Heart left ventricle (tissue), 16 donors: ENCODE results near the gene HPSE2. TPM values are rescaled to one million over a fixed set of nuclear protein-coding genes. Genes with fewer than 3 reads are reported as not detected.

ENCODE experiments used
- ATAC-seq, 4 donors: fragments of 200-7000 bp; cut with Tn5 transposase; one replicate each; pipeline ENCODE4 v1.9.1; 2020 to 2022; ENCODE audit warnings: moderate library complexity in 4 of 4, mild to moderate bottlenecking in 3 of 4, moderate number of reproducible peaks in 1 of 4
- DNase-seq, 5 donors: peaks; one replicate each; pipeline ENCODE4 v3.0.0-alpha.2; 2020
- H3K27ac ChIP-seq, 12 donors: fragments of 200-600 bp; sonication (generic) in 4 of 12; one replicate each; pipeline versions ENCODE4 v1.5.0 to v1.8.0; 2016 to 2022; ENCODE audit warnings: mild to moderate bottlenecking in 2 of 12
- H3K27me3 ChIP-seq, 9 donors: fragments of 200-600 bp; sonication (generic) in 2 of 9; one replicate each; pipeline versions ENCODE4 v1.5.1 to v1.8.0; 2016 to 2022; ENCODE audit warnings: mild to moderate bottlenecking in 3 of 9
- H3K36me3 ChIP-seq, 9 donors: fragments of 200-600 bp; sonication (generic) in 2 of 9; one replicate each; pipeline versions ENCODE4 v1.5.0 to v1.8.0; 2018 to 2022; ENCODE audit warnings: mild to moderate bottlenecking in 2 of 9
- H3K4me1 ChIP-seq, 12 donors: fragments of 200-600 bp; sonication (generic) in 4 of 12; one replicate each; pipeline versions ENCODE4 v1.5.0 to v1.8.0; 2016 to 2022; ENCODE audit warnings: mild to moderate bottlenecking in 3 of 12
- H3K4me3 ChIP-seq, 12 donors: fragments of 200-600 bp; sonication (generic) in 4 of 12; one replicate each; pipeline versions ENCODE4 v1.5.0 to v1.8.0; 2017 to 2022; ENCODE audit warnings: mild to moderate bottlenecking in 9 of 12, moderate library complexity in 4 of 12
- H3K9me3 ChIP-seq, 12 donors: fragments of 200-600 bp; sonication (generic) in 4 of 12; one replicate each; pipeline versions ENCODE4 v1.5.0 to v1.8.0; 2016 to 2022; ENCODE audit warnings: mild to moderate bottlenecking in 1 of 12
- CTCF ChIP-seq, 12 donors: fragments of 200-600 bp; sonication (generic) in 4 of 12; IDR thresholded peaks; one replicate each; pipeline versions ENCODE4 v1.5.0 to v1.8.0; 2018 to 2022; ENCODE audit warnings: antibody characterized with exemption in 12 of 12, mild to moderate bottlenecking in 5 of 12
- POLR2A ChIP-seq, 2 donors: fragments of 450-650 bp; IDR thresholded peaks; one replicate each; pipeline ENCODE4 v1.6.1; 2017; ENCODE audit warnings: antibody characterized with exemption in 2 of 2, mild to moderate bottlenecking in 2 of 2, moderate library complexity in 2 of 2
- WGBS, 4 donors: extraction: QIAGEN DNeasy Blood & Tissue Kit in 2 of 4; methylation state at CpG; one replicate each; pipeline versions ENCODE4 v1.1.5 to v1.1.7; 2013 to 2018; 5-methylcytosine and 5-hydroxymethylcytosine counted together
- intact Hi-C, 10 donors: fragments of 100-400 bp; cut with DNase I; formaldehyde crosslinking; loops; one replicate each; pipeline versions ENCODE4 v1.11.1 to v1.14.2; 2022
- long read RNA-seq, 3 donors: library from polyadenylated mRNA; unstranded; transcript quantifications; one replicate each; pipeline ENCODE4 v2.0.0, GENCODE V29; 2020 to 2021
- polyA plus RNA-seq, 2 donors: library from polyadenylated mRNA; stranded (reverse); fragments of 200-250 nt; gene quantifications; one replicate each; pipeline ENCODE4 v1.2.3, GENCODE V29; 2013
- total RNA-seq, 9 donors: library from RNA; depleted of rRNA in 2 of 9; stranded (reverse); fragments of >200 nt in 2 of 9; fragmentation: NEBNext Ultra II Directional in 3 of 9; extraction: Animal tissue kit (Norgen Biotek cat#: 25700) in 3 of 9; gene quantifications; one replicate each; pipeline versions ENCODE4 v1.1.0 to v1.2.4, GENCODE V29; 2016 to 2023
- donor health status: ischemic (EF 13 %, LVEDD 7.1; RV severe dilation, severe dysfunction).
- donor health status: healthy with polysubstance abuse.
- donor health status: DM: no; HTN: yes; CAD: no.
- donor health status: DM: no; HTN: no; CAD: no.
- donor health status: ischemic (EF 25% LVEDD 6.9; RV normal size, moderate dysfunction).
- donor health status: ischemic (EF 25% LVEDD 5.7; RV mildly dilated, moderate dysfunction).
- donor health status: healthy.
- donor health status: DM: yes; HTN: yes; CAD: no.
- donor health status: ischemic (EF 35%, LVEDD 5.7; RV mildly dilated, moderate dysfunction).
- donor health status: nonischemic (EF 11% LVEDD 7.7; RV severe dilation, severe dysfunction).
- donor health status: DM: yes; HTN: yes; CAD: no.
- donor health status: PGD.
- donor health status: ischemic (EF 29% LVEDD 5.4; RV normal size, mild dysfunction).
- donor health status: nonischemic (EF 23%, LVEDD 6.1; RV moderate dilation, normal function).

The HPSE2 gene
- under 1 TPM in 6 of 9 donors, not detected in 3; 0.07 to 0.18 (median 0.15) TPM for total RNA-seq
- under 1 TPM; 0.06 to 0.08 TPM for polyA plus RNA-seq
- long read RNA-seq, donor 1: 0 reads
- long read RNA-seq, donor 2, partial matches to known transcripts: 0 of 1 reads
- long read RNA-seq, donor 2, other reads (novel, unspliced or antisense): 1 of 1 reads
- long read RNA-seq, donor 3: 0 reads

- intact Hi-C loops: no loop called here
- Histone ChIP-seq H3K4me3 (peak within 1 kb of the TSS in 11 of 12 donors; percentile 22 to 59 (median 49)), H3K9me3 (no peaks in the 10 kb centered on the region), H3K27me3 (peaks cover 31 to 96% (median 65%) of the 10 kb centered on the region in 9 donors), H3K27ac (no peak within 1 kb of the TSS), H3K4me1 (peaks cover 0 to 43% (median 23%) of the 10 kb centered on the region in 12 donors), H3K36me3 (no peaks in the 10 kb centered on the region)
- TF ChIP-seq POLR2A (IDR thresholded peaks at IDR 0.05) (no peak), CTCF (IDR thresholded peaks at IDR 0.05) (no peak)
- ATAC-seq (no peak), DNase-seq (no peak)
- WGBS, 4 donors: 4% methylated on average over 42 to 43 of the region's 43 CpGs
Measured at GRCh38 chr10:99235658-99236626, at the start of gene HPSE2. TSS of gene HPSE2 (minus strand) at chr10:99235852.

- WGBS, 4 donors: 56 to 62% (median 58%) methylated on average over 2 of the region's 2 CpGs
- Histone ChIP-seq H3K4me1 (no peaks in the 10 kb centered on the region), H3K36me3 (no peaks in the 10 kb centered on the region), H3K4me3 (no peak overlapping the region), H3K27ac (no peak overlapping the region), H3K9me3 (peaks cover 0 to 18% (median 6%) of the 10 kb centered on the region in 12 donors), H3K27me3 (peaks cover 0 to 13% (median 0%) of the 10 kb centered on the region in 9 donors)
- intact Hi-C loops: no loop called here
- DNase-seq: no peak
- TF ChIP-seq CTCF (IDR thresholded peaks at IDR 0.05) (no peak), POLR2A (IDR thresholded peaks at IDR 0.05) (no peak)
- ATAC-seq: no peak
Measured at GRCh38 chr10:99280472-99280871, 44.8 kb upstream of the HPSE2 start.

GRCh38 chr10:99279626-99280111 lies 44.0 kb upstream of the HPSE2 start:
- Histone ChIP-seq H3K27me3 (peaks cover 0 to 16% (median 0%) of the 10 kb centered on the region in 9 donors), H3K27ac (no peak overlapping the region), H3K9me3 (peaks cover 0 to 18% (median 6%) of the 10 kb centered on the region in 12 donors), H3K4me3 (no peak overlapping the region), H3K4me1 (no peaks in the 10 kb centered on the region), H3K36me3 (no peaks in the 10 kb centered on the region)
- WGBS, 4 donors: 26 to 52% (median 41%) methylated on average over 1 of the region's 1 CpG
- intact Hi-C loops: no loop called here
- ATAC-seq (no peak), DNase-seq (no peak)
- TF ChIP-seq CTCF (IDR thresholded peaks at IDR 0.05) (no peak), POLR2A (IDR thresholded peaks at IDR 0.05) (no peak)
